A204.1 (cell line): ENCODE data around the gene CISTR.

Source experiments
- FAIRE-seq: peaks from 2 replicates; lab custom pipeline; 2012; peaks lifted over from hg19 to GRCh38; lab: Jason Lieb, UNC

The CISTR gene

DNA sequence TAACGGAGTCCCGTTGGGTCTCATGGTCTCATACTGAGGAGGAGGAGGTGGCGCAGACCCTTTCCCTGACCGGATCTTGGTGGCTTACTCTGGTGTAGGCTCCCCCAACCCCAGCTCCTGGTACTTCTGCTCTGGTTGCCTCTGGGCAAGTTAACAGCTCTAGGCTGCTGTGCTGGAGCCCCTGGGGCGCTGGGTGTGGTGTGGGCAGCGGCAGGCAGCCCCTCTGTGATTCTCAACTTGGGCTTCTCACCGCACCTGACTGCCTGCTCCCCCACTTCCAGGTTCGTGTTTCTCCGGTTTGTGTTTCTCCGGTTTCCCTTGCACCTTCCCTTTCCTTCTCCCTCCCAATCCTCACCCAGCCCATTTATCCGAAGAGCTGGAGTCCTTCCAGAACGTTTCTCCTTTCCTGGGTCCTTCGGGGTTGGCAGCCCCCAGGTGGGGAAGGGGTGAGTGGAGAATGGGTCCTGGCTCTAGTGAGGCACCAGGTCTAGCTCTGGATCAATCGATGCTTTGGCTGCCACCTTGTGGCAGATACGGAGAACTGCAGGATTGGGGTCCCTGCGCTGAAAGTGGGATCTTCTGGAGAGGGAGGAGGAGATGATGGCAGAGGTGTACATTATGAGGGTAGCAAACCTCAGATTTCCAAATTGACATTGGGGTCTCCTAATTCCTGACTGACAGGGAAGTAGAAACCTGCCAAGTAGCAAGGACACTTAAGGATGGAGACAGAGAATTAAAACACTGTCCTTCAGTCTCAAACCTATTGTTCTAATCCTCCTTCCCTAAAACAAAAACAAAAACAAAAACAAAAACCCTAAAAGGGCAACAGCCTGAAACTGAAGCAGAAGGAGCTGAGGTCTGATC lies 8.3 kb downstream of the CISTR start:
- FAIRE-seq: no peak

- no peak for FAIRE-seq
Observed at GRCh38 chr12:53740130-53740491, 11.7 kb downstream of the CISTR start.

- FAIRE-seq: no peak
Observed at GRCh38 chr12:53739214-53740129, 12.3 kb downstream of the CISTR start.

GRCh38 chr12:53738406-53739213 lies 13.2 kb downstream of the CISTR start:
- FAIRE-seq: no peak

GRCh38 chr12:53737951-53738405 lies 13.8 kb downstream of the CISTR start:
- FAIRE-seq: no peak

GRCh38 chr12:53737093-53737808 lies 14.5 kb downstream of the CISTR start:
- FAIRE-seq: no peak

DNA sequence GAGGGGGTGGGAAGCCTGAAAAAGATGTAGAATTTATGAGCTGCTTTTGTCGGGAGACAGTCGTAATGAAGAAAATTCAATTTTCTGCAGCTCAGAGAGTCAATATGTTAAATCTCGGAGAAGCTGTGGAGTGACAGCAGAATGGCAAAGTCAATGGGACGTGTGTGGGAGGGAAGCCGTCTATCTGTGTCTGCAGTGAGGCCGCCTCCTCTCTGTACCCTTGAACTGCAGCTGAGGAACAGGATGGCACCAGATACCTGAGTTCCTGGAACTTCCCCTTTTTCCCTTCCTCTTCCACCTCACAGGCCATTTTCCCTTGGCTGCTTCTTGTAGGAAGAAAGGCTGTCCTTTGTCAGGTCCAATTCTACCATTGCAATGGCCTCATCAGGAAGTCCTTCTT lies 15.2 kb downstream of the CISTR start:
- no peak for FAIRE-seq

DNA sequence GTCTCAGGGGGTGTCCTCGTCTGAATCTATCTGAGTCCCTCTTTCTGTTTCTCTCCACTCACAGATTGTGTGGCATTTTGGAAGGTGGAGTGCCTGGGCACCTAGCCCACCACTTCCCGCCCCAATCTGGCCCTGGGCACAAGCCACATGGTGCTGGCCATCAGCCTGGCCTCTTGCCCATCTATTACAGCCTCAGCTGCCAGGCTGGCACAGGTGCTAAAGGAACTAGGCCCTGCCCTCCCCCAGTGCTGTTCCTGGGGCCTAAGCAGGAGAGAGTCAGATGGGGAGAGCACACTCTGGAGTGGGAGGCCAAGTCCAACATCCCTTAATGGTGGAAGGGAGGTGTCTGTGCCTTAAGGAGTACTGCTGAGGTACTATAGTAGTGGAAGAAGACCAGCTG lies 16.2 kb downstream of the CISTR start:
- FAIRE-seq: no peak

DNA sequence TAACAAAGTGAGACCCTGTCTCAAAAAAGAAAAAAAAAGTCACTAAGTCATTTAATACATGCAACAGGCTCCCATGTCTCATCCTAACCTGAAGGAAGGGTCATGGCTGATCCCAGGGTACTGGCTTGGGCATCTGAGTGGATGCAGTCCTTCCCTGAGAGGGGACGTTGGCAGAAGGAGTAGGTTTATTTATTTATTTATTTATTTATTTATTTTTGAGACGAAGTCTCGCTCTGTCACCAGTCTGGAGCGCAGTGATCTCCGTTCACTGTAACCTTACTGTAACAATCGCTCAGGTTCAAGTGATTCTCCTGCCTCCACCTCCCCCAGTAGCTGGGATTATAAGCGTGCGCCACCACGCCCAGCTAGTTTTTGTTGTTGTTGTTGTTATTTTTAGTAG lies 17.4 kb downstream of the CISTR start:
- no peak for FAIRE-seq

- FAIRE-seq: no peak
Observed at GRCh38 chr12:53733807-53734200, 18.0 kb downstream of the CISTR start.

GRCh38 chr12:53733051-53733806 lies 18.6 kb downstream of the CISTR start:
- FAIRE-seq: no peak

DNA sequence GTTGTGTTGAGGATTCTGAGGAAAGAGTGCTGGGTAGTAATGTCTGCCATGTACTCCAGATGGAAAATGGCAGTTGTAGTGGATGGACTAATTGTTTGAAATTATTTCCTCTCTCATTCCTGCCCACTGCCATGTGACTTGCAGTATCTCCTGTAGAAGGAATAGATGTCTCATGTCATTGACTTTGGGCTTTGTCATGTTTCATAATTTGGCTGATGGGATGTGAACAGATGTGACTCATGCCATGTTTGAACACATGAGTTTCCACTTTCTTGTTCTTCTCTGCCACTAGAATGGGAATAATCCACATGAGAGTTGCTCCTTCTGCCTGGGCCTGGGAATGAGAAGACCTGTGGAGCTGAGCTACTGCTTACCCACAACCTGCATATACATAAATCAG lies 22.1 kb downstream of the CISTR start:
- no peak for FAIRE-seq

- no peak for FAIRE-seq
Observed at GRCh38 chr12:53728206-53728605, 23.6 kb downstream of the CISTR start.

GRCh38 chr12:53727310-53728041 lies 24.3 kb downstream of the CISTR start, which contains the start of gene CALCOCO1:
Gene CALCOCO1 (minus strand): TSS chr12:53727452. CDS start chr12:53725242, 2,210 bp downstream.
- FAIRE-seq: peak; percentile 96

DNA sequence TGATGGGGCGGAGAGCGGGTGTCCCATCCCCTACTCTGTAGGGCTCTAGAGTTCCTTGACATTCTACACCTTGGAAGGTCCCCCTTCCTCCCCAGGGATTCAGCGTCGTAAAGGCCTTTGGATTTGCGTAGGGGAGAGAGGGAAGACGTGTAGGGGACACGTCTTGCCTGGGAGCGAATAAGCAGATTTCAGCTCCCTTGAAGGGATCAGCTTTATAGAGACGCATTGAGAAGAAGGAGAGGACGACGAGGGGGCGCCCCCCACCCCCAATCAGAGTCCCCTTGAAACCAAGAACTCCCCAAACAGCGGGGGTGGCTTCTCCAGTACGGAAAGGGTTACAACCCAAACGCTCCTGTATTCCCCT lies 24.9 kb downstream of the CISTR start:
- FAIRE-seq: no peak

DNA sequence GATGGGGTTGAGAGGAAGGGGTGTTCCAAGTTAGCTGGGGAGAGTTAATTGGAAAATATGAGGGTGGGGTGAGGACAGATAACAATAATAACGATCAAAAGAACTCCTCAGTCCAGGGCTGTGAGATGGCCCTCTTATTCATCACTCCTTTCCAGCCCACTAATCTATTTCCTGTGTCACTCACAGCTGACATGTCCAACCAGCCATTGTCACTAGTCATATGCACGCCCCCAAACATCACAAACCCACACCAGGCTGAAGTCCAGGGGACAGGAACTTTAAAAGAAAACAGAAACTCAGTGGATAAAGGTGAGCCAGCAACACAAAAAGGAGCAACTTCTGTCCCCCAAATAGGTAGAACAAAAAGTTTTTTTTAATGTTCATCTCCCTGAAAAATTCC lies 25.4 kb downstream of the CISTR start:
- FAIRE-seq: no peak

GRCh38 chr12:53725824-53726223 lies 26.0 kb downstream of the CISTR start:
- FAIRE-seq: no peak

GRCh38 chr12:53722450-53723041 lies 29.2 kb downstream of the CISTR start:
- no peak for FAIRE-seq

DNA sequence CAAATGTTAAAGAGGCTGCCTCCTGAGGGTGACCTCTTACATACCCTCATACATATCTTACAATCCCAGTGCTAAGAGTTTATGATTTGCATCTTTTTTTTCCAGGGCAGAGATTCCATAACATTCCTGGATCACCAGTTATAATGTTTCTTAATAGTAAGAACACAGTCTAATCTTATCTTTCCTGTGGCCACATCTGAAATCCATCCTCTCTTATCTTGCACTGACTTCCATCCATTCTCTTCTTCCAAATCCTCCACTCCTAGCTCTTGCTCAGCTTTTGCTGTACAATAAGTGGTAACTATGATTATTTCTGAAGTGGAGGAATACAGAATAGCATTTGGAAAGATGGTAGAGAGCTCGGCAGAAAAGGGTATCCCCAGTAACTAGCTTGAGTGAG lies 30.8 kb downstream of the CISTR start:
- no peak for FAIRE-seq

DNA sequence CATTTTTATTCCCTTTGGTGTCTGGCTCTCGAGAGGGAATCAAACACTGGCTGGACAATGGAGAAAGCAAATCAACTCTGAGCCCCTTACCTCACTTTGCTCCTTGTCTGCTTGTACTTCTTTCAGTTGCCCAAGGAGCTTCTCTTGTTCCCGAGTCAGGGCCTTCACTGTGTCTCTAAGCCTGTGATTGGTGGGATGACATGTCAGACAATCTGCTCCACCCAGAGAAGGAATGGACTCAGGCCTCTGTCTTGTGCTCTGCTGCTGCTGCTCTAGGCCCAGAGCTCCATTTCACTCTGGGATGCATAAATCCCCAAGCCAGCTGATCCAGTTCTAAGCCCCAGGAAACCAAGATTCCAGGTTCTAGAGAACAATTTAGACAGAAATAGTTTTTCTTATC lies 32.1 kb downstream of the CISTR start:
- FAIRE-seq: no peak
